Measurements from ENCODE around the gene TSKS. TPM values are rescaled to one million over a fixed set of nuclear protein-coding genes. Genes with fewer than 3 reads are reported as not detected.

Gene TSKS
- total and polyA plus RNA-seq, 2 donors (not counting 1 experiment from before 2014, with no cell fraction given): not detected

- Histone ChIP-seq H3K79me2 (ENCODE audit: control insufficient read depth, insufficient read depth, low read length) (no peaks in the 10 kb centered on the region), H3K4me2 (ENCODE audit: extremely low read depth, insufficient read depth, low read length) (no peak overlapping the region), H3K9me3 (ENCODE audit: control insufficient read depth, insufficient read depth, low read depth, low read length) (no peaks in the 10 kb centered on the region), H3K36me3 (ENCODE audit: control insufficient read depth, insufficient read depth, low read length) (no peaks in the 10 kb centered on the region), H3K4me1 (ENCODE audit: control insufficient read depth, extremely low read depth, insufficient read depth, low read length) (no peaks in the 10 kb centered on the region), H3K27ac (ENCODE audit: insufficient read depth, low read length) (no peak overlapping the region), H3K27me3 (ENCODE audit: control insufficient read depth, insufficient read depth, low read length) (no peaks in the 10 kb centered on the region), H3K9ac (ENCODE audit: insufficient read depth, low read length) (no peak overlapping the region), H4K20me1 (ENCODE audit: control insufficient read depth, extremely low read depth, insufficient read depth, low read length) (no peaks in the 10 kb centered on the region), H2AFZ (ENCODE audit: low read length) (no peak overlapping the region), H3K4me3 (replicated peaks in 1 of 4; ENCODE audit: control extremely low read depth in 1 of 4, insufficient read depth in 1 of 4, low read depth in 3 of 4, low read length in 4 of 4) (no peak overlapping the region)
- DNase-seq (ENCODE audit: low read depth in 2 of 2): no peak
- TF ChIP-seq EZH2 (IDR thresholded peaks at IDR 0.05; ENCODE audit: low read length, missing control alignments) (no peak), CTCF (conservative IDR thresholded peaks at IDR 0.05 in 1 of 2, IDR thresholded peaks at IDR 0.05 in 1 of 2; ENCODE audit: low read depth in 1 of 2, low read length in 2 of 2) (no peak)
These were observed 62.5 kb downstream of the TSKS start for GRCh38 chr19:49700563-49700962.

GRCh38 chr19:49699364-49699763 is 63.7 kb downstream of the TSKS start:
- DNase-seq (ENCODE audit: low read depth in 2 of 2): no peak
- H3K27ac ChIP-seq (ENCODE audit: insufficient read depth, low read length): no peak overlapping the region
- H3K4me2 ChIP-seq (ENCODE audit: extremely low read depth, insufficient read depth, low read length): no peak overlapping the region
- no peaks in the 10 kb centered on the region for H3K4me1 ChIP-seq (ENCODE audit: control insufficient read depth, extremely low read depth, insufficient read depth, low read length)
- H3K79me2 ChIP-seq (ENCODE audit: control insufficient read depth, insufficient read depth, low read length): no peaks in the 10 kb centered on the region
- H4K20me1 ChIP-seq (ENCODE audit: control insufficient read depth, extremely low read depth, insufficient read depth, low read length): no peaks in the 10 kb centered on the region
- no peak for TF ChIP-seq EZH2 (IDR thresholded peaks at IDR 0.05; ENCODE audit: low read length, missing control alignments)
- no peak for TF ChIP-seq CTCF (conservative IDR thresholded peaks at IDR 0.05 in 1 of 2, IDR thresholded peaks at IDR 0.05 in 1 of 2; ENCODE audit: low read depth in 1 of 2, low read length in 2 of 2)
- no peak overlapping the region for H3K9ac ChIP-seq (ENCODE audit: insufficient read depth, low read length)
- no peaks in the 10 kb centered on the region for H3K36me3 ChIP-seq (ENCODE audit: control insufficient read depth, insufficient read depth, low read length)
- no peak overlapping the region for H2AFZ ChIP-seq (ENCODE audit: low read length)
- H3K9me3 ChIP-seq (ENCODE audit: control insufficient read depth, insufficient read depth, low read depth, low read length): no peaks in the 10 kb centered on the region
- no peak overlapping the region for H3K4me3 ChIP-seq (replicated peaks in 1 of 4; ENCODE audit: control extremely low read depth in 1 of 4, insufficient read depth in 1 of 4, low read depth in 3 of 4, low read length in 4 of 4)
- H3K27me3 ChIP-seq (ENCODE audit: control insufficient read depth, insufficient read depth, low read length): no peaks in the 10 kb centered on the region

GRCh38 chr19:49696865-49697264 is 66.2 kb downstream of the TSKS start:
- no peak for DNase-seq (ENCODE audit: low read depth in 2 of 2)
- no peak overlapping the region for H3K4me2 ChIP-seq (ENCODE audit: extremely low read depth, insufficient read depth, low read length)
- no peak overlapping the region for H3K9ac ChIP-seq (ENCODE audit: insufficient read depth, low read length)
- H3K4me3 ChIP-seq (replicated peaks in 1 of 4; ENCODE audit: control extremely low read depth in 1 of 4, insufficient read depth in 1 of 4, low read depth in 3 of 4, low read length in 4 of 4): no peak overlapping the region
- no peaks in the 10 kb centered on the region for H3K4me1 ChIP-seq (ENCODE audit: control insufficient read depth, extremely low read depth, insufficient read depth, low read length)
- no peak overlapping the region for H2AFZ ChIP-seq (ENCODE audit: low read length)
- H4K20me1 ChIP-seq (ENCODE audit: control insufficient read depth, extremely low read depth, insufficient read depth, low read length): no peaks in the 10 kb centered on the region
- no peaks in the 10 kb centered on the region for H3K36me3 ChIP-seq (ENCODE audit: control insufficient read depth, insufficient read depth, low read length)
- TF ChIP-seq CTCF (conservative IDR thresholded peaks at IDR 0.05 in 1 of 2, IDR thresholded peaks at IDR 0.05 in 1 of 2; ENCODE audit: low read depth in 1 of 2, low read length in 2 of 2) (no peak), EZH2 (IDR thresholded peaks at IDR 0.05; ENCODE audit: low read length, missing control alignments) (no peak)
- no peaks in the 10 kb centered on the region for H3K27me3 ChIP-seq (ENCODE audit: control insufficient read depth, insufficient read depth, low read length)
- no peak overlapping the region for H3K27ac ChIP-seq (ENCODE audit: insufficient read depth, low read length)
- no peaks in the 10 kb centered on the region for H3K79me2 ChIP-seq (ENCODE audit: control insufficient read depth, insufficient read depth, low read length)
- no peaks in the 10 kb centered on the region for H3K9me3 ChIP-seq (ENCODE audit: control insufficient read depth, insufficient read depth, low read depth, low read length)

All from fibroblast of lung (primary cell).